Epithelial cell of esophagus (primary cell): ENCODE measurements around the gene GNAS-AS1.

Source experiments
- DNase-seq: peaks from one replicate; pipeline ENCODE4 v3.0.0; 2010; ENCODE audit warnings: low read depth
- H3K4me3 ChIP-seq: 2 replicates; pipeline ENCODE4 v1.5.1; 2011; ENCODE audit warnings: mild to moderate bottlenecking, low read length, control low read depth
- TF ChIP-seq, protein P1 (sequence below): IDR thresholded peaks from 2 replicates; pipeline ENCODE4 v1.5.1; 2011; ENCODE audit warnings: low read depth, mild to moderate bottlenecking, low read length, control low read depth, inconsistent platforms; ENCODE audit not compliant: insufficient read depth; ENCODE audit errors: missing control alignments

GNAS-AS1 gene

DNA sequence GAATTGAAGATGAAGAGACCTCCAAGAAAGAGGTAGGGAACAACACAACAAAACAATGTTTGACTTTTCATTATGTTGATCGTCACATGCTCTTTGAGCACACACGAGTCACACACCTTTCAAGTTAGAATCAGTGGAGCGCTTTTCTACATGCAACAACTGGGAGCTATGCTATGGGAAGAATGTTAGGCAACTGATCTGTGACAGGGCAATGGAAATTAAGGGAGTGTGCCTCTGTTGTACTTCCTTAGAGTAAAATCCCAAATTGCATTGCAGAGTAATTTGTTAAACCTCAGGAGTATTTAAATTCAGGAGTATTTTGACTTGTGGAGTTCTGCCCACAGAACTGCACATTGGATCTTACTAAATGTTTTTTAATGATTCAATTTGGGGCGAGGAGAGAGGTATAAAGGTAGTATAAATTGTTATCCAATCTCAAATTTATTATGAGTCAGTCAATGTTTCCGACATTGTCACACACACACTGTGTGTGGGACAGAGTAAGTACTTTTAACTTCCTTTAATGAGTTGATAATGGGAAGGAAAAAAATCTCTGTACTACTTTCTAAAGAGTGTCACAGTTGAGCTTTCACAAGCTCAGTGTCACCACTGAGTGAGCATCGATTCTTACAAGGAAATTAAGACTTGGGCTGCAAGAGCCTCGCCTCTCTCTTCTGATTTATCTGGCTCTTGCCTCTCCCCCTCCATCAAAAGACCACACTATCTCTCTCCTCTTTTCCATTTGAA, 12.5 kb upstream of the GNAS-AS1 start:
- DNase-seq, result no peak
- TF ChIP-seq, protein P1, sequence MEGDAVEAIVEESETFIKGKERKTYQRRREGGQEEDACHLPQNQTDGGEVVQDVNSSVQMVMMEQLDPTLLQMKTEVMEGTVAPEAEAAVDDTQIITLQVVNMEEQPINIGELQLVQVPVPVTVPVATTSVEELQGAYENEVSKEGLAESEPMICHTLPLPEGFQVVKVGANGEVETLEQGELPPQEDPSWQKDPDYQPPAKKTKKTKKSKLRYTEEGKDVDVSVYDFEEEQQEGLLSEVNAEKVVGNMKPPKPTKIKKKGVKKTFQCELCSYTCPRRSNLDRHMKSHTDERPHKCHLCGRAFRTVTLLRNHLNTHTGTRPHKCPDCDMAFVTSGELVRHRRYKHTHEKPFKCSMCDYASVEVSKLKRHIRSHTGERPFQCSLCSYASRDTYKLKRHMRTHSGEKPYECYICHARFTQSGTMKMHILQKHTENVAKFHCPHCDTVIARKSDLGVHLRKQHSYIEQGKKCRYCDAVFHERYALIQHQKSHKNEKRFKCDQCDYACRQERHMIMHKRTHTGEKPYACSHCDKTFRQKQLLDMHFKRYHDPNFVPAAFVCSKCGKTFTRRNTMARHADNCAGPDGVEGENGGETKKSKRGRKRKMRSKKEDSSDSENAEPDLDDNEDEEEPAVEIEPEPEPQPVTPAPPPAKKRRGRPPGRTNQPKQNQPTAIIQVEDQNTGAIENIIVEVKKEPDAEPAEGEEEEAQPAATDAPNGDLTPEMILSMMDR, result no peak
- no peak overlapping the region for H3K4me3 ChIP-seq

DNA sequence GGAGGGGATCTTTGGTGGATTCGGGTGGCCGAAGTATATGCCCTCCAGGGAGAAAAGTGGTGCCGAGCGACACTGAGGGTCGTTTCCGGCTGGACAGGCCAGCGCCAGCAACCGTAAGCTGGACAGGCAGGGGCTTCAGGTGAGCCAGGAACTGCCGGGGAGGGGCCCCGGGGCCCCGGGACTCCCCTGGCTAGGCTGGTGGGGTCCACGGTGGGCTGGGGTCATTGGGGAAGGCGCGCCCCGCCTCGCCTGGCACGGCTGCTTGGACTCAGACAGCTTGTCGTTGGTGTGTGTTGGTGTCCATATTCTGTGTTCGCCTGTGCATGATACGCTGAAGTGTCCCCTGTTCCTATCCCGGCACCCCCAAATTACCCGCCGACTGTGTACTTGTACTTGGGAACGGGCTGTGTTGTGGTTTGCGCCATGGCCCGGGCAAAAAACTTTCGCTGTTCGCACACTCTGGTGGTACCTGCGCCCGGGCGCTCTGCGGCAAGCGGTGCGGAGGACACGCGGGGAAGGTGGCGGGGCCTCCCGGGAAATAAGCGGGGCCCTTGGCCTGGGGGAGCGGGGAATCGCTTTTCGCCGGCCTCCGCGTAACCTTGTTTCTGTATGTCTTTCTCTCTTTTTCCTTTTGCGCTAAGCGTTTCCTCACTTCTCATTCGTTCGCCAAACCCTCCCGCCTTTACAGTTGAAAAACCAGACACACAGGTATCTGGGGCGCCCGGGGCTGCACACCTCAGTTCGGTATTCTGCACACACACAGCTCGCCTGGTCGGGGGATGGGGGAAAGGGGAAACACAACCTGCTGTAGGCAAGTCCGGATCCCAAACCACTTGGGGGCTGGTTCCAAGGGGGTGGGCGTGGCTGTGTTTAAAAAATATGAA, 5.0 kb upstream of the GNAS-AS1 start:
- peak; percentile 85 for DNase-seq
- TF ChIP-seq, protein P1, result no peak
- peak overlapping the region; percentile 41 for H3K4me3 ChIP-seq

DNA sequence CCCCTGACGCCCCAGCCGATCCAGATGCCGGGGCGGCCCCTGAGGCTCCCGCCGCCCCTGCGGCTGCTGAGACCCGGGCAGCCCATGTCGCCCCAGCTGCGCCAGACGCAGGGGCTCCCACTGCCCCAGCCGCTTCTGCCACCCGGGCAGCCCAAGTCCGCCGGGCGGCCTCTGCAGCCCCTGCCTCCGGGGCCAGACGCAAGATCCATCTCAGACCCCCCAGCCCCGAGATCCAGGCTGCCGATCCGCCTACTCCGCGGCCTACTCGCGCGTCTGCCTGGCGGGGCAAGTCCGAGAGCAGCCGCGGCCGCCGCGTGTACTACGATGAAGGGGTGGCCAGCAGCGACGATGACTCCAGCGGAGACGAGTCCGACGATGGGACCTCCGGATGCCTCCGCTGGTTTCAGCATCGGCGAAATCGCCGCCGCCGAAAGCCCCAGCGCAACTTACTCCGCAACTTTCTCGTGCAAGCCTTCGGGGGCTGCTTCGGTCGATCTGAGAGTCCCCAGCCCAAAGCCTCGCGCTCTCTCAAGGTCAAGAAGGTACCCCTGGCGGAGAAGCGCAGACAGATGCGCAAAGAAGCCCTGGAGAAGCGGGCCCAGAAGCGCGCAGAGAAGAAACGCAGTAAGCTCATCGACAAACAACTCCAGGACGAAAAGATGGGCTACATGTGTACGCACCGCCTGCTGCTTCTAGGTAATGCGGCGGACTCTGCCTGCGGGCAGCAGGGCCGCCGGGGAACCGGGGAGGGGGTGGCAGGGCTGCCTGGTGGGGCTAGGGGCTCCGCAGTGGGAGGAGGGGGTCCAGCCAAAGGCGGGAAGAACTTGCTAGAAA, 4.2 kb upstream of the GNAS-AS1 start:
- peak overlapping the region; percentile 22 for H3K4me3 ChIP-seq
- TF ChIP-seq, protein P1, result no peak
- DNase-seq, result no peak

DNA sequence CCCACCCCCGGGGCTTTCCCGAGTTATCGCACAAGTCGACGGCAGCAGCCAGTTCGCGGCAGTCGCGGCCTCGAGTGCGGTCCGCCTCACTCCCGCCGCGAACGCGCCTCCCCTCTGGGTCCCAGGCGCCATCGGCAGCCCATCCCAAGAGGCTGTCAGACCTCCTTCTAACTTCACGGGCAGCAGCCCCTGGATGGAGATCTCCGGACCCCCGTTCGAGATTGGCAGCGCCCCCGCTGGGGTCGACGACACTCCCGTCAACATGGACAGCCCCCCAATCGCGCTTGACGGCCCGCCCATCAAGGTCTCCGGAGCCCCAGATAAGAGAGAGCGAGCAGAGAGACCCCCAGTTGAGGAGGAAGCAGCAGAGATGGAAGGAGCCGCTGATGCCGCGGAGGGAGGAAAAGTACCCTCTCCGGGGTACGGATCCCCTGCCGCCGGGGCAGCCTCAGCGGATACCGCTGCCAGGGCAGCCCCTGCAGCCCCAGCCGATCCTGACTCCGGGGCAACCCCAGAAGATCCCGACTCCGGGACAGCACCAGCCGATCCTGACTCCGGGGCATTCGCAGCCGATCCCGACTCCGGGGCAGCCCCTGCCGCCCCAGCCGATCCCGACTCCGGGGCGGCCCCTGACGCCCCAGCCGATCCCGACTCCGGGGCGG, 3.4 kb upstream of the GNAS-AS1 start:
- TF ChIP-seq, protein P1, result no peak
- no peak overlapping the region for H3K4me3 ChIP-seq

DNA sequence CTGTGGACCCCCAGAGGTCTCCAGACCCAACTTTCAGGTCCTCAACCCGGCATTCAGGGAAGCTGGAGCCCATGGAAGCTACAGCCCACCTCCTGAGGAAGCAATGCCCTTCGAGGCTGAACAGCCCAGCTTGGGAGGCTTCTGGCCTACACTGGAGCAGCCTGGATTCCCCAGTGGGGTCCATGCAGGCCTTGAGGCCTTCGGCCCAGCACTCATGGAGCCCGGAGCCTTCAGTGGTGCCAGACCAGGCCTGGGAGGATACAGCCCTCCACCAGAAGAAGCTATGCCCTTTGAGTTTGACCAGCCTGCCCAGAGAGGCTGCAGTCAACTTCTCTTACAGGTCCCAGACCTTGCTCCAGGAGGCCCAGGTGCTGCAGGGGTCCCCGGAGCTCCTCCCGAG, 2.8 kb upstream of the GNAS-AS1 start:
- no peak for DNase-seq
- H3K4me3 ChIP-seq, result no peak overlapping the region
- TF ChIP-seq, protein P1, result no peak

More for the DNA sequence above, 3.4 kb upstream of the GNAS-AS1 start:
- no peak for DNase-seq
